Type B pancreatic cell (in vitro differentiated cells): ENCODE data around the gene TEX47. TPM values are rescaled to one million over a fixed set of nuclear protein-coding genes. Genes with fewer than 3 reads are reported as not detected.

ENCODE experiments used
- DNase-seq: peaks from one replicate; pipeline ENCODE4 v3.0.0; 2021; ENCODE audit warnings: mixed read lengths; ENCODE audit not compliant: unreplicated experiment; ENCODE audit errors: extremely low spot score
- H3K27ac Mint-ChIP-seq: 2 replicates; pipeline ENCODE4 v1.8.0; 2021; ENCODE audit warnings: mild to moderate bottlenecking, mixed read lengths
- H3K27me3 Mint-ChIP-seq: 2 replicates; pipeline ENCODE4 v1.8.0; 2021; ENCODE audit warnings: mixed read lengths
- H3K36me3 Mint-ChIP-seq: 2 replicates; pipeline ENCODE4 v1.8.0; 2021; ENCODE audit warnings: mixed read lengths
- H3K4me1 Mint-ChIP-seq: one replicate; pipeline ENCODE4 v1.8.0; 2021; ENCODE audit warnings: mixed read lengths; ENCODE audit not compliant: unreplicated experiment
- H3K4me3 Mint-ChIP-seq: 2 replicates; pipeline ENCODE4 v1.8.0; 2021; ENCODE audit warnings: mild to moderate bottlenecking, mixed read lengths
- H3K9me3 Mint-ChIP-seq: 2 replicates; pipeline ENCODE4 v1.8.0; 2021; ENCODE audit warnings: mixed read lengths
- total RNA-seq: library from RNA; stranded (reverse); gene quantifications from 2 replicates; pipeline ENCODE4 v1.2.1, GENCODE V29; 2021; ENCODE audit warnings: low replicate concordance
- TF ChIP-seq, protein P1 (sequence below): fragments of 200-600 bp; sonication (generic); conservative IDR thresholded peaks from 2 replicates; pipeline ENCODE4 v1.5.0; 2021; ENCODE audit warnings: antibody characterized with exemption, mild to moderate bottlenecking

Gene TEX47
- total RNA-seq, 1 donor from 2014 or later: not detected

- Mint-ChIP-seq H3K4me1 (no peaks in the 10 kb centered on the region), H3K27ac (no peak overlapping the region), H3K36me3 (no peaks in the 10 kb centered on the region), H3K27me3 (peaks cover 8% of the 10 kb centered on the region), H3K4me3 (no peak overlapping the region), H3K9me3 (no peaks in the 10 kb centered on the region)
- no peak for DNase-seq
- TF ChIP-seq, protein P1, sequence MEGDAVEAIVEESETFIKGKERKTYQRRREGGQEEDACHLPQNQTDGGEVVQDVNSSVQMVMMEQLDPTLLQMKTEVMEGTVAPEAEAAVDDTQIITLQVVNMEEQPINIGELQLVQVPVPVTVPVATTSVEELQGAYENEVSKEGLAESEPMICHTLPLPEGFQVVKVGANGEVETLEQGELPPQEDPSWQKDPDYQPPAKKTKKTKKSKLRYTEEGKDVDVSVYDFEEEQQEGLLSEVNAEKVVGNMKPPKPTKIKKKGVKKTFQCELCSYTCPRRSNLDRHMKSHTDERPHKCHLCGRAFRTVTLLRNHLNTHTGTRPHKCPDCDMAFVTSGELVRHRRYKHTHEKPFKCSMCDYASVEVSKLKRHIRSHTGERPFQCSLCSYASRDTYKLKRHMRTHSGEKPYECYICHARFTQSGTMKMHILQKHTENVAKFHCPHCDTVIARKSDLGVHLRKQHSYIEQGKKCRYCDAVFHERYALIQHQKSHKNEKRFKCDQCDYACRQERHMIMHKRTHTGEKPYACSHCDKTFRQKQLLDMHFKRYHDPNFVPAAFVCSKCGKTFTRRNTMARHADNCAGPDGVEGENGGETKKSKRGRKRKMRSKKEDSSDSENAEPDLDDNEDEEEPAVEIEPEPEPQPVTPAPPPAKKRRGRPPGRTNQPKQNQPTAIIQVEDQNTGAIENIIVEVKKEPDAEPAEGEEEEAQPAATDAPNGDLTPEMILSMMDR: no peak
These were observed 49.4 kb downstream of the TEX47 start for GRCh38 chr7:88746126-88746525.

Other genes with a start within 250 kb of the TEX47 start
- gene ZNF804B, start 36.0 kb downstream of the TEX47 start, total RNA-seq: 0.07 TPM in 1 of 2 replicates, not detected in the other